Fibroblast of lung (primary cell): Measurements from ENCODE around the gene DNM3. TPM values are rescaled to one million over a fixed set of nuclear protein-coding genes. Genes with fewer than 3 reads are reported as not detected.

Experiments used
- DNase-seq, 2 donors: peaks; one replicate each; pipeline versions ENCODE4 v3.0.0 to v3.0.0-alpha.2; 2010; ENCODE audit warnings: low read depth in 2 of 2
- H2AFZ ChIP-seq: 2 replicates; pipeline ENCODE4 v1.5.1; 2012; ENCODE audit warnings: low read length, control low read depth, inconsistent platforms
- H3K27ac ChIP-seq: 2 replicates; pipeline ENCODE4 v1.5.1; 2011; ENCODE audit warnings: low read length, control low read depth; ENCODE audit not compliant: insufficient read depth
- H3K27me3 ChIP-seq: 2 replicates; pipeline ENCODE4 v1.5.1; 2011; ENCODE audit warnings: mild to moderate bottlenecking, low read length; ENCODE audit not compliant: control insufficient read depth, insufficient read depth
- H3K36me3 ChIP-seq: 2 replicates; pipeline ENCODE4 v1.5.1; 2011; ENCODE audit warnings: low read length; ENCODE audit not compliant: control insufficient read depth, insufficient read depth
- H3K4me1 ChIP-seq: 2 replicates; pipeline ENCODE4 v1.5.1; 2011; ENCODE audit warnings: low read length; ENCODE audit not compliant: control insufficient read depth, insufficient read depth; ENCODE audit errors: extremely low read depth
- H3K4me2 ChIP-seq: 2 replicates; pipeline ENCODE4 v1.5.1; 2011; ENCODE audit warnings: low read length, control low read depth; ENCODE audit not compliant: insufficient read depth; ENCODE audit errors: extremely low read depth
- H3K4me3 ChIP-seq, 4 experiments: fragments of 200-600 bp in 1 of 4; sonication (generic) in 1 of 4; replicated peaks in 1 of 4; 2 replicates each; pipeline ENCODE4 v1.5.1; 2011 to 2016; ENCODE audit warnings: low read length in 4 of 4, low read depth in 3 of 4, mild to moderate bottlenecking in 3 of 4, control low read depth in 2 of 4, inconsistent platforms in 1 of 4, mixed read lengths in 1 of 4; ENCODE audit not compliant: insufficient read depth in 1 of 4; ENCODE audit errors: control extremely low read depth in 1 of 4
- H3K79me2 ChIP-seq: 2 replicates; pipeline ENCODE4 v1.5.1; 2012; ENCODE audit warnings: mild to moderate bottlenecking, low read length, inconsistent platforms; ENCODE audit not compliant: control insufficient read depth, insufficient read depth
- H3K9ac ChIP-seq: 2 replicates; pipeline ENCODE4 v1.5.1; 2011; ENCODE audit warnings: mild to moderate bottlenecking, low read length, control low read depth; ENCODE audit not compliant: insufficient read depth
- H3K9me3 ChIP-seq: 2 replicates; pipeline ENCODE4 v1.5.1; 2012; ENCODE audit warnings: low read depth, low read length; ENCODE audit not compliant: control insufficient read depth, insufficient read depth
- H4K20me1 ChIP-seq: 2 replicates; pipeline ENCODE4 v1.5.1; 2011; ENCODE audit warnings: low read length; ENCODE audit not compliant: control insufficient read depth, insufficient read depth; ENCODE audit errors: extremely low read depth
- CTCF ChIP-seq, 2 donors: IDR thresholded peaks in 1 of 2; conservative IDR thresholded peaks in 1 of 2; 1 replicate in 1 of 2; 2 replicates in 1 of 2; pipeline ENCODE4 v1.5.1; 2011 to 2012; ENCODE audit warnings: low read length in 2 of 2, control low read depth in 1 of 2, inconsistent platforms in 1 of 2, low read depth in 1 of 2, mild to moderate bottlenecking in 1 of 2
- EZH2 ChIP-seq: IDR thresholded peaks from 2 replicates; pipeline ENCODE4 v1.5.1; 2012; ENCODE audit warnings: low read length, control low read depth, mild to moderate bottlenecking; ENCODE audit errors: missing control alignments
- polyA plus RNA-seq, 2 donors: library from polyadenylated mRNA; depleted of rRNA in 1 of 2; stranded (reverse) in 1 of 2; unstranded in 1 of 2; fragments of >200 nt; gene quantifications; 2 replicates each; pipeline ENCODE4 v1.2.1, GENCODE V29; 2011 to 2012; ENCODE audit warnings: missing spikeins in 1 of 2
- total RNA-seq: library from RNA; depleted of rRNA; stranded (reverse); fragments of >200 nt; gene quantifications from 2 replicates; pipeline ENCODE4 v1.2.1, GENCODE V29; 2014

The DNM3 gene
- total and polyA plus RNA-seq, 2 donors (not counting 1 experiment from before 2014, with no cell fraction given) = 1.6 to 3.6 TPM

GRCh38 chr1:171985639-171986038, 144.3 kb downstream of the DNM3 start:
- no peak overlapping the region for H2AFZ ChIP-seq
- H3K9ac ChIP-seq = no peak overlapping the region
- no peaks in the 10 kb centered on the region for H3K36me3 ChIP-seq
- DNase-seq = no peak
- no peaks in the 10 kb centered on the region for H3K79me2 ChIP-seq
- H3K4me2 ChIP-seq = no peak overlapping the region
- H3K9me3 ChIP-seq = no peaks in the 10 kb centered on the region
- peaks cover 3% of the 10 kb centered on the region for H3K4me1 ChIP-seq
- TF ChIP-seq EZH2 (no peak), CTCF (conservative IDR thresholded peaks at IDR 0.05 in 1 of 2, IDR thresholded peaks at IDR 0.05 in 1 of 2; ENCODE audit: low read depth in 1 of 2, low read length in 2 of 2) (peak; percentile 2 to 21)
- no peaks in the 10 kb centered on the region for H4K20me1 ChIP-seq
- H3K27me3 ChIP-seq = no peaks in the 10 kb centered on the region
- H3K4me3 ChIP-seq = no peak overlapping the region
- no peak overlapping the region for H3K27ac ChIP-seq

- H3K27me3 ChIP-seq = no peaks in the 10 kb centered on the region
- no peaks in the 10 kb centered on the region for H3K9me3 ChIP-seq
- no peak overlapping the region for H3K27ac ChIP-seq
- no peaks in the 10 kb centered on the region for H3K79me2 ChIP-seq
- H3K4me2 ChIP-seq = no peak overlapping the region
- TF ChIP-seq CTCF (conservative IDR thresholded peaks at IDR 0.05 in 1 of 2, IDR thresholded peaks at IDR 0.05 in 1 of 2; ENCODE audit: low read depth in 1 of 2, low read length in 2 of 2) (no peak), EZH2 (no peak)
- peaks cover 3% of the 10 kb centered on the region for H3K4me1 ChIP-seq
- H4K20me1 ChIP-seq = no peaks in the 10 kb centered on the region
- H3K4me3 ChIP-seq = no peak overlapping the region
- no peaks in the 10 kb centered on the region for H3K36me3 ChIP-seq
- H2AFZ ChIP-seq = no peak overlapping the region
- DNase-seq = no peak
- no peak overlapping the region for H3K9ac ChIP-seq
Observed at GRCh38 chr1:171988243-171988885, 147.1 kb downstream of the DNM3 start.

GRCh38 chr1:171990371-171990770, 149.1 kb downstream of the DNM3 start:
- Histone ChIP-seq H3K27ac (no peak overlapping the region), H3K9ac (no peak overlapping the region), H2AFZ (no peak overlapping the region), H3K4me2 (no peak overlapping the region), H3K9me3 (no peaks in the 10 kb centered on the region), H3K27me3 (no peaks in the 10 kb centered on the region), H4K20me1 (no peaks in the 10 kb centered on the region), H3K4me3 (no peak overlapping the region), H3K4me1 (no peaks in the 10 kb centered on the region), H3K36me3 (no peaks in the 10 kb centered on the region), H3K79me2 (no peaks in the 10 kb centered on the region)
- peak in 1 of 2 donors; percentile 26 for DNase-seq
- no peak for TF ChIP-seq EZH2
- no peak for TF ChIP-seq CTCF (conservative IDR thresholded peaks at IDR 0.05 in 1 of 2, IDR thresholded peaks at IDR 0.05 in 1 of 2; ENCODE audit: low read depth in 1 of 2, low read length in 2 of 2)
